ENCODE data around the gene PSMC4.

The PSMC4 gene

GRCh38 chr19:39993605-39994004 lies 22.6 kb downstream of the PSMC4 start:
- no peak for DNase-seq (ENCODE audit: low read depth in 2 of 2)

- DNase-seq (ENCODE audit: low read depth in 2 of 2): no peak
These were observed 23.4 kb downstream of the PSMC4 start for GRCh38 chr19:39994361-39994760.

- DNase-seq (ENCODE audit: low read depth in 2 of 2): no peak
These were observed 24.8 kb downstream of the PSMC4 start for GRCh38 chr19:39995794-39996193.

GRCh38 chr19:39996218-39996810 lies 25.3 kb downstream of the PSMC4 start:
- peak; percentile 21 to 33 for DNase-seq (ENCODE audit: low read depth in 2 of 2)

- DNase-seq (ENCODE audit: low read depth in 2 of 2): peak; percentile 88 to 90
These were observed 26.1 kb downstream of the PSMC4 start, which contains the start of gene ZNF546 for GRCh38 chr19:39996811-39997637. Gene ZNF546 (plus strand): TSS chr19:39997060. CDS start chr19:39998327, 1,267 bp downstream.

GRCh38 chr19:39997638-39998216 lies 26.8 kb downstream of the PSMC4 start:
- DNase-seq (ENCODE audit: low read depth in 2 of 2): no peak

GRCh38 chr19:39998501-39998900 lies 27.5 kb downstream of the PSMC4 start:
- no peak for DNase-seq (ENCODE audit: low read depth in 2 of 2)

GRCh38 chr19:40005691-40006272 lies 34.8 kb downstream of the PSMC4 start:
- DNase-seq (ENCODE audit: low read depth in 2 of 2): no peak

GRCh38 chr19:40006273-40006691 lies 35.3 kb downstream of the PSMC4 start:
- DNase-seq (ENCODE audit: low read depth in 2 of 2): no peak

- DNase-seq (ENCODE audit: low read depth in 2 of 2): no peak
These were observed 38.7 kb downstream of the PSMC4 start for GRCh38 chr19:40009674-40010073.

- DNase-seq (ENCODE audit: low read depth in 2 of 2): no peak
These were observed 43.0 kb downstream of the PSMC4 start for GRCh38 chr19:40013991-40014390.

- DNase-seq (ENCODE audit: low read depth in 2 of 2): no peak
These were observed 53.0 kb downstream of the PSMC4 start for GRCh38 chr19:40023969-40024368.

GRCh38 chr19:40025938-40026596 lies 55.1 kb downstream of the PSMC4 start:
- no peak for DNase-seq (ENCODE audit: low read depth in 2 of 2)

GRCh38 chr19:40026597-40026970 lies 55.6 kb downstream of the PSMC4 start:
- no peak for DNase-seq (ENCODE audit: low read depth in 2 of 2)

Data from stimulated activated CD8-positive, alpha-beta memory T cell treated with anti-CD3 and anti-CD28 coated beads, Interleukin-15, amount 100 ng/mL, for 48 hours (primary cell).